SK-N-SH treated with all-trans-retinoic acid at 6 μM for 48 hours (cell line): ENCODE measurements around the gene HSD11B1L.

Source experiments
- ATAC-seq: fragments of 200-7000 bp; cut with Tn5 transposase; 3 replicates; pipeline ENCODE4 v1.9.1; 2020; ENCODE audit warnings: mild to moderate bottlenecking, moderate library complexity
- ARNTL ChIP-seq: fragments of 450-650 bp; formaldehyde crosslinking; IDR thresholded peaks from 2 replicates; pipeline ENCODE4 v1.5.0; 2020; ENCODE audit warnings: low read depth, mild to moderate bottlenecking, moderate library complexity, borderline replicate concordance
- BACH2 ChIP-seq: fragments of 250-450 bp; sonication (Bioruptor Pico); IDR thresholded peaks from 2 replicates; pipeline ENCODE4 v1.9.0; 2021; ENCODE audit warnings: mild to moderate bottlenecking, borderline replicate concordance
- CREB5 ChIP-seq: fragments of 250-450 bp; sonication (Bioruptor Pico); IDR thresholded peaks from 2 replicates; pipeline ENCODE4 v1.5.1; 2020; ENCODE audit warnings: low read depth, mild to moderate bottlenecking, moderate library complexity
- CSDC2 ChIP-seq: fragments of 250-450 bp; sonication (Bioruptor Pico); IDR thresholded peaks from 2 replicates; pipeline ENCODE4 v1.5.0; 2020; ENCODE audit warnings: mild to moderate bottlenecking, moderate library complexity
- CSRNP3 ChIP-seq: fragments of 250-450 bp; sonication (Bioruptor Pico); IDR thresholded peaks from 2 replicates; pipeline ENCODE4 v1.5.1; 2021; ENCODE audit warnings: mild to moderate bottlenecking, moderate library complexity
- GLIS3 ChIP-seq: fragments of 250-450 bp; sonication (Bioruptor Pico); IDR thresholded peaks from 2 replicates; pipeline ENCODE4 v1.5.0; 2020; ENCODE audit warnings: mild to moderate bottlenecking, moderate library complexity
- ISL1 ChIP-seq: fragments of 250-450 bp; sonication (Bioruptor Pico); IDR thresholded peaks from 2 replicates; pipeline ENCODE4 v2.1.2; 2022; ENCODE audit warnings: mild to moderate bottlenecking, moderate library complexity
- OSR1 ChIP-seq: fragments of 250-450 bp; sonication (Bioruptor Pico); IDR thresholded peaks from 2 replicates; pipeline ENCODE4 v1.8.0; 2022; ENCODE audit warnings: moderate library complexity, mild to moderate bottlenecking, inconsistent platforms
- PATZ1 ChIP-seq: fragments of 250-450 bp; sonication (Bioruptor Pico); IDR thresholded peaks from 2 replicates; pipeline ENCODE4 v1.8.0; 2020; ENCODE audit warnings: mild to moderate bottlenecking, moderate library complexity, borderline replicate concordance
- PPARA ChIP-seq: fragments of 250-450 bp; sonication (Bioruptor Pico); IDR thresholded peaks from 2 replicates; pipeline ENCODE4 v1.5.0; 2020; ENCODE audit warnings: mild to moderate bottlenecking, borderline replicate concordance
- RARB ChIP-seq: fragments of 250-450 bp; sonication (Bioruptor Pico); IDR thresholded peaks from 2 replicates; pipeline ENCODE4 v1.8.0; 2021; ENCODE audit warnings: mild to moderate bottlenecking, moderate library complexity
- SNAI2 ChIP-seq: fragments of 250-450 bp; sonication (Bioruptor Pico); IDR thresholded peaks from 2 replicates; pipeline ENCODE4 v1.5.0; 2020; ENCODE audit warnings: mild to moderate bottlenecking, moderate library complexity
- TCF4 ChIP-seq: fragments of 250-450 bp; sonication (Bioruptor Pico); IDR thresholded peaks from 2 replicates; pipeline ENCODE4 v1.8.0; 2021; ENCODE audit warnings: mild to moderate bottlenecking, moderate library complexity, borderline replicate concordance
- TOX ChIP-seq: fragments of 250-450 bp; sonication (Bioruptor Pico); IDR thresholded peaks from 2 replicates; pipeline ENCODE4 v1.8.0; 2021; ENCODE audit warnings: mild to moderate bottlenecking, moderate library complexity, borderline replicate concordance
- TSHZ2 ChIP-seq: fragments of 250-450 bp; sonication (Bioruptor Pico); IDR thresholded peaks from 2 replicates; pipeline ENCODE4 v1.5.0; 2020; ENCODE audit warnings: mild to moderate bottlenecking, moderate library complexity
- ZC3H10 ChIP-seq: fragments of 250-450 bp; sonication (Bioruptor Pico); IDR thresholded peaks from 2 replicates; pipeline ENCODE4 v1.5.1; 2021; ENCODE audit warnings: mild to moderate bottlenecking, moderate library complexity
- ZFP30 ChIP-seq: fragments of 450-650 bp; formaldehyde crosslinking; IDR thresholded peaks from 2 replicates; pipeline ENCODE4 v1.5.0; 2022; ENCODE audit warnings: mild to moderate bottlenecking, moderate library complexity
- ZNF565 ChIP-seq: fragments of 450-650 bp; formaldehyde crosslinking; conservative IDR thresholded peaks from 2 replicates; pipeline ENCODE4 v1.5.0; 2020; ENCODE audit warnings: low read depth, mild to moderate bottlenecking, moderate library complexity
- ZNF70 ChIP-seq: fragments of 450-650 bp; formaldehyde crosslinking; IDR thresholded peaks from 2 replicates; pipeline ENCODE4 v1.5.0; 2020; ENCODE audit warnings: mild to moderate bottlenecking, moderate library complexity
- ZNF8 ChIP-seq: fragments of 450-650 bp; formaldehyde crosslinking; IDR thresholded peaks from 2 replicates; pipeline ENCODE4 v1.5.0; 2020; ENCODE audit warnings: mild to moderate bottlenecking, moderate library complexity
- TF ChIP-seq, protein P1 (sequence below): fragments of 250-450 bp; sonication (Bioruptor Pico); IDR thresholded peaks from 2 replicates; pipeline ENCODE4 v1.8.0; 2021; ENCODE audit warnings: low read depth, mild to moderate bottlenecking, moderate library complexity, borderline replicate concordance

The HSD11B1L gene

GRCh38 chr19:5711713-5712161 lies 30.9 kb downstream of the HSD11B1L start:
- TF ChIP-seq ARNTL (CRISPR knock-in tag) (no peak), SNAI2 (CRISPR knock-in tag) (no peak), ZNF565 (CRISPR knock-in tag) (no peak), GLIS3 (CRISPR knock-in tag) (no peak), PATZ1 (CRISPR knock-in tag) (no peak), OSR1 (no peak), ZFP30 (CRISPR knock-in tag) (no peak), CSDC2 (CRISPR knock-in tag) (no peak), TOX (no peak), ISL1 (no peak), ZC3H10 (CRISPR knock-in tag) (no peak), PPARA (CRISPR knock-in tag) (no peak), CSRNP3 (no peak), ZNF8 (CRISPR knock-in tag) (no peak), TCF4 (CRISPR knock-in tag) (no peak), RARB (CRISPR knock-in tag) (no peak), BACH2 (CRISPR knock-in tag) (no peak), TSHZ2 (CRISPR knock-in tag) (no peak), CREB5 (CRISPR knock-in tag) (no peak)
- TF ChIP-seq, protein P1, sequence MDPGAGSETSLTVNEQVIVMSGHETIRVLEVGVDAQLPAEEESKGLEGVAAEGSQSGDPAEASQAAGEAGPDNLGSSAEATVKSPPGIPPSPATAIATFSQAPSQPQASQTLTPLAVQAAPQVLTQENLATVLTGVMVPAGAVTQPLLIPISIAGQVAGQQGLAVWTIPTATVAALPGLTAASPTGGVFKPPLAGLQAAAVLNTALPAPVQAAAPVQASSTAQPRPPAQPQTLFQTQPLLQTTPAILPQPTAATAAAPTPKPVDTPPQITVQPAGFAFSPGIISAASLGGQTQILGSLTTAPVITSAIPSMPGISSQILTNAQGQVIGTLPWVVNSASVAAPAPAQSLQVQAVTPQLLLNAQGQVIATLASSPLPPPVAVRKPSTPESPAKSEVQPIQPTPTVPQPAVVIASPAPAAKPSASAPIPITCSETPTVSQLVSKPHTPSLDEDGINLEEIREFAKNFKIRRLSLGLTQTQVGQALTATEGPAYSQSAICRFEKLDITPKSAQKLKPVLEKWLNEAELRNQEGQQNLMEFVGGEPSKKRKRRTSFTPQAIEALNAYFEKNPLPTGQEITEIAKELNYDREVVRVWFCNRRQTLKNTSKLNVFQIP, result no peak
- no peak for ATAC-seq

GRCh38 chr19:5713228-5713627 lies 32.4 kb downstream of the HSD11B1L start:
- ATAC-seq, result no peak
- TF ChIP-seq ARNTL (CRISPR knock-in tag), result no peak
- no peak for TF ChIP-seq PATZ1 (CRISPR knock-in tag)
- TF ChIP-seq ZNF70 (CRISPR knock-in tag), result no peak
- no peak for TF ChIP-seq ISL1
- no peak for TF ChIP-seq CSDC2 (CRISPR knock-in tag)
- no peak for TF ChIP-seq OSR1
- TF ChIP-seq ZNF565 (CRISPR knock-in tag), result no peak
- no peak for TF ChIP-seq SNAI2 (CRISPR knock-in tag)
